Adrenal gland (tissue), 12 donors: ENCODE measurements around the gene ANKFN1. TPM values are rescaled to one million over a fixed set of nuclear protein-coding genes. Genes with fewer than 3 reads are reported as not detected.

Source experiments
- DNase-seq, 7 donors: peaks; one replicate each; pipeline ENCODE4 v3.0.0-alpha.2; 2019 to 2020
- H3K27ac ChIP-seq, 5 donors: fragments of 200-600 bp; sonication (generic) in 4 of 5; 1 replicate in 3 of 5; 2 replicates in 2 of 5; pipeline versions ENCODE4 v1.5.1 to v1.8.0; 2016 to 2020; ENCODE audit warnings: mild to moderate bottlenecking in 1 of 5
- H3K27me3 ChIP-seq: fragments of 200-600 bp; 2 replicates; pipeline ENCODE4 v1.8.0; 2021
- H3K36me3 ChIP-seq, 2 donors: fragments of 200-600 bp; replicated peaks in 1 of 2; 1 replicate in 1 of 2; 2 replicates in 1 of 2; pipeline versions ENCODE4 v1.5.1 to v1.8.0; 2018 to 2022
- H3K4me1 ChIP-seq, 2 donors: fragments of 200-600 bp; replicated peaks in 1 of 2; 1 replicate in 1 of 2; 2 replicates in 1 of 2; pipeline versions ENCODE4 v1.5.1 to v1.8.0; 2018 to 2021
- H3K4me3 ChIP-seq, 4 donors: fragments of 200-600 bp; sonication (generic) in 3 of 4; one replicate each; pipeline ENCODE4 v1.5.1; 2016 to 2018
- H3K9me3 ChIP-seq, 3 donors: fragments of 200-600 bp; sonication (generic) in 1 of 3; replicated peaks in 1 of 3; 1 replicate in 2 of 3; 2 replicates in 1 of 3; pipeline versions ENCODE4 v1.5.1 to v1.8.0; 2016 to 2021
- POLR2A ChIP-seq, 2 donors: fragments of 450-650 bp; IDR thresholded peaks; one replicate each; pipeline ENCODE4 v1.6.1; 2017; ENCODE audit warnings: antibody characterized with exemption in 2 of 2, mild to moderate bottlenecking in 2 of 2, moderate library complexity in 1 of 2
- WGBS, 4 donors: extraction: QIAGEN DNeasy Blood & Tissue Kit in 2 of 4; methylation state at CpG; one replicate each; pipeline versions ENCODE4 v1.1.5 to v1.1.7; 2013 to 2017; 5-methylcytosine and 5-hydroxymethylcytosine counted together
- intact Hi-C, 2 donors: fragments of 100-400 bp; cut with DNase I; formaldehyde crosslinking; loops; one replicate each; pipeline versions ENCODE4 v1.14.1 to v1.15.0; 2022 to 2023
- polyA plus RNA-seq, 3 donors: library from polyadenylated mRNA; stranded (reverse); fragments of 200-250 nt in 2 of 3; fragments of 350-450 nt in 1 of 3; fragmentation: Illumina TruSeq in 1 of 3; extraction: RNeasy Lipid Tissue Mini Kit (QIAGEN cat#74804) in 1 of 3; gene quantifications; one replicate each; pipeline ENCODE4 v1.2.3, GENCODE V29; 2013 to 2014
- total RNA-seq, 9 donors: library from RNA; depleted of rRNA in 4 of 9; stranded (reverse); fragments of >200 nt in 4 of 9; fragments of 120-200 nt in 1 of 9; fragmentation: NEBNext Ultra II Directional in 1 of 9; extraction: Animal tissue kit (Norgen Biotek cat#: 25700) in 1 of 9; gene quantifications; one replicate each; pipeline versions ENCODE4 v1.1.0 to v1.2.4, GENCODE V29; 2013 to 2023
- TF ChIP-seq, protein P1 (sequence below), 6 experiments: fragments of 450-650 bp in 4 of 6; fragments of 200-600 bp in 2 of 6; sonication (generic) in 1 of 6; IDR thresholded peaks; 1 replicate in 5 of 6; 2 replicates in 1 of 6; pipeline versions ENCODE4 v1.5.1 to v1.8.0; 2016 to 2021; ENCODE audit warnings: antibody characterized with exemption in 6 of 6, mild to moderate bottlenecking in 2 of 6, moderate library complexity in 1 of 6
- donor health status: healthy with polysubstance abuse.
- donor health status: Bipolar disorder and iron deficiency.
- donor health status: DM: yes; HTN: yes; CAD: no.
- donor health status: DM: no; HTN: no; CAD: no.
- donor health status: DM: no; HTN: no; CAD: no.
- donor health status: DM: yes; HTN: yes; CAD: no.

Gene ANKFN1
- total and polyA plus RNA-seq, 12 donors, result 0.18 to 1.6 (median 0.41) TPM; not detected in 5

DNA sequence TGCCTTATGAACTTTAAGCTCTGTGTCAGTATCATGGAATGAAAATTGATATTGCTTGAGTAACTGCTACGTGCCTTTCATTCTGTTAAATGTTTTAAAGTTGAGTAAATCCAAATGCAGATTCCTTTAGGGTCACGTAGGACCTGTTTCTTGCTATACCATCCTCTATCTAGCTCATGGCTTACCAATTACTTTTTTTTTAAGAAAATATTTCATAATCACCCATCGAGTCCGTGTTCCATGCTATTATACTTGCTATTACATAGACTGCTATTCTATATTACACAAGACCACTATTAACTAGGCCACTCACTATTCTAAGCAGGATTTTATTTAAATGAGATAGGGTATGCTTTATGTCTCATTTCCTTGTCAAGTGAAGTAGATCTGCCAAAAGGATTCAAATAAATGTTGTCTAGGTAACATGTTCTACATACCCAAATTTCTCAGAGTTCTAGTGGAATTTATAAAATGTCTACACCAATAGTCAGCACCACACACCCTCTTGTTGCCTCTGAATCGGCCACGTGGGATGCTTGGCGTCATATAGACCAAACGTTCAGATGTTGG lies 11.9 kb downstream of the ANKFN1 start:
- intact Hi-C loops, result no loop called here
- H3K36me3 ChIP-seq, result no peaks in the 10 kb centered on the region
- no peak overlapping the region for H3K27ac ChIP-seq
- no peaks in the 10 kb centered on the region for H3K9me3 ChIP-seq
- 73 to 81% (median 78%) methylated on average over 8 of the region's 8 CpGs for WGBS, 4 donors
- no peak for TF ChIP-seq POLR2A (IDR thresholded peaks at IDR 0.05)
- TF ChIP-seq, protein P1, sequence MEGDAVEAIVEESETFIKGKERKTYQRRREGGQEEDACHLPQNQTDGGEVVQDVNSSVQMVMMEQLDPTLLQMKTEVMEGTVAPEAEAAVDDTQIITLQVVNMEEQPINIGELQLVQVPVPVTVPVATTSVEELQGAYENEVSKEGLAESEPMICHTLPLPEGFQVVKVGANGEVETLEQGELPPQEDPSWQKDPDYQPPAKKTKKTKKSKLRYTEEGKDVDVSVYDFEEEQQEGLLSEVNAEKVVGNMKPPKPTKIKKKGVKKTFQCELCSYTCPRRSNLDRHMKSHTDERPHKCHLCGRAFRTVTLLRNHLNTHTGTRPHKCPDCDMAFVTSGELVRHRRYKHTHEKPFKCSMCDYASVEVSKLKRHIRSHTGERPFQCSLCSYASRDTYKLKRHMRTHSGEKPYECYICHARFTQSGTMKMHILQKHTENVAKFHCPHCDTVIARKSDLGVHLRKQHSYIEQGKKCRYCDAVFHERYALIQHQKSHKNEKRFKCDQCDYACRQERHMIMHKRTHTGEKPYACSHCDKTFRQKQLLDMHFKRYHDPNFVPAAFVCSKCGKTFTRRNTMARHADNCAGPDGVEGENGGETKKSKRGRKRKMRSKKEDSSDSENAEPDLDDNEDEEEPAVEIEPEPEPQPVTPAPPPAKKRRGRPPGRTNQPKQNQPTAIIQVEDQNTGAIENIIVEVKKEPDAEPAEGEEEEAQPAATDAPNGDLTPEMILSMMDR (IDR thresholded peaks at IDR 0.05), result no peak
- DNase-seq, result no peak
- no peaks in the 10 kb centered on the region for H3K4me1 ChIP-seq
- H3K27me3 ChIP-seq, result no peaks in the 10 kb centered on the region
- no peak overlapping the region for H3K4me3 ChIP-seq

DNA sequence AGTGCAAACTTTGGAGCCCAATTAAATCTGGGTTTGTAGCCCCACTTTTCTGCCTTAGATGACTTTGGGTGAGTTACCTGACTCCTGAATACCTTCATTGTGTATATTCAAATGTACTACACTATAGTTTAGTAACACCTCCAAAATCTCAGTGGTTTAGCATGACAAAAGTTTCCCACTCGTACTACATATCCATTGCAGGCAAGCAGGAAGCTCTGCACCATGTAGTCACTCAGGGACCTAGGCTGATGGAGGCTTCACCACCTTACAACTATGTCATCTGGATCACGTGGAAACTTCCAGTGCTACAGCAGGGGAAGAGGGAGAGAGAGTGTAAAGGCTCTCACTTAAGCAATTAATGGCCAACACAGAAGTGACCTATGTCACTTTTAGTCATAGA lies 14.2 kb downstream of the ANKFN1 start:
- Histone ChIP-seq H3K36me3 (no peaks in the 10 kb centered on the region), H3K9me3 (no peaks in the 10 kb centered on the region), H3K4me3 (no peak overlapping the region), H3K27ac (no peak overlapping the region), H3K27me3 (no peaks in the 10 kb centered on the region), H3K4me1 (no peaks in the 10 kb centered on the region)
- TF ChIP-seq POLR2A (IDR thresholded peaks at IDR 0.05), result no peak
- TF ChIP-seq, protein P1 (IDR thresholded peaks at IDR 0.05), result no peak
- no peak for DNase-seq
- WGBS, 4 donors, result 52 to 68% (median 60%) methylated on average over 2 of the region's 2 CpGs
- intact Hi-C loops, result no loop called here

DNA sequence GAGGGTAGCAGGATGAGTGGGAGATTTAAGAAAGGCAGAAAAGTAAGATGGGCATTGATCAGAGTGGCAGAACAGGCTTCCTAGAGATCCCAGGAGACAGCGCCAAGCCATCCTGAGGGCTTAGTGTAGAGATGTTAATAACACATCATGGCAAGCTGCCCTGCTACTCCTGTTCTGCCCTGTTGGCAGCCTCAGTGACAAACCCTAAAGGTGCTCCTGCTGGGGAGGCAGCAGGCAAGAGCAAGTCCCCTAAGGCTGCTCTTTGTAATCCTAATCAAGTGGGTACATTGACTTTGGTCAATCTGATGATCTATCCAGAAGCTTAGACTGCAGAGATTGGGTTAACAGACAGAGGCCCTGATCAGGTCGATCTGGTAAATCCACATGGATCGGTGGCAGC lies 16.3 kb downstream of the ANKFN1 start:
- Histone ChIP-seq H3K9me3 (no peaks in the 10 kb centered on the region), H3K4me3 (no peak overlapping the region), H3K36me3 (no peaks in the 10 kb centered on the region), H3K27ac (no peak overlapping the region), H3K4me1 (no peaks in the 10 kb centered on the region), H3K27me3 (no peaks in the 10 kb centered on the region)
- no peak for TF ChIP-seq POLR2A (IDR thresholded peaks at IDR 0.05)
- TF ChIP-seq, protein P1 (IDR thresholded peaks at IDR 0.05), result no peak
- intact Hi-C loops, result no loop called here
- no peak for DNase-seq
- WGBS, 4 donors, result 83 to 92% (median 85%) methylated on average over 3 of the region's 3 CpGs

DNA sequence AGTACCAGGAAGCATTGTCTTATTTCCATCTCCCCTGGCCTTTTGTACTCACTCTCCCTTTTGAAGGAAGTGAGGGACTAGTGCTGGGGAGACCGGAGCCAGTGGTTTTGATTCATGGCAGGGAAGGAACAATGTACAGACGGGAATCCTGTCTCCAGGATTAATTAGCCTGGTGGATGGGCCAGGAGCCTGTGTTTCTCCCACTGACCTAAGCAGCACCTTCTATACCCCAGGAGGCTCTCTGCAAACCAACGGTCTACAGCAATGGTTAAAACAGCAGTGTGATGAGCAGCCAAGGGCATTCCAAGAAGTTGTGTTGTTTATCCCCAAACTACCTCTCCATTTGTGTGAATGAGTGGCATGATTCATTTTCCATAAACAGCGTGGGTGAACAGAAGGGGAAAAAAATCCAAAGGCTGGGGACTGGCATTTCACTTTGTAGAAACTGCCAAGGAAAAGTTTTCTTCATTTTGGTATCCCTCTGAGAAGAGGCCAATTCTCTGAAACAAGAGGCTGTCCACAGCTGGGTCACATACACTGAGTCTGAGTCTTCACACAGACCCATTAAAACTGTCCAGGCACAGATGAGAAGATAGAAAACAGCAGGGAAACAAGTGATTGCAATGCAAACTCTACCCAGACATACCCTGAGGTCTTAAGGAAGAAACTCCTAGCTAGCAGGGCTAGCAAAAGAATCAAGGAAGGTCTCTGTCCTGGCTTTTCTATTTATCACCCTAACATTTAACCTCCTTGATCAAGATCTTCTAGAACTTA lies 18.1 kb downstream of the ANKFN1 start:
- Histone ChIP-seq H3K27me3 (no peaks in the 10 kb centered on the region), H3K4me3 (no peak overlapping the region), H3K27ac (no peak overlapping the region), H3K9me3 (no peaks in the 10 kb centered on the region), H3K4me1 (no peaks in the 10 kb centered on the region), H3K36me3 (no peaks in the 10 kb centered on the region)
- intact Hi-C loops, result no loop called here
- WGBS, 4 donors, result 44 to 49% (median 46%) methylated on average over 3 to 4 of the region's 4 CpGs
- no peak for TF ChIP-seq POLR2A (IDR thresholded peaks at IDR 0.05)
- TF ChIP-seq, protein P1 (IDR thresholded peaks at IDR 0.05), result no peak
- DNase-seq, result no peak
